Measurements from ENCODE around the gene MATCAP1. TPM values are rescaled to one million over a fixed set of nuclear protein-coding genes. Genes with fewer than 3 reads are reported as not detected.

MATCAP1 gene
- total and polyA plus RNA-seq, 12 donors, result 12.6 to 237 (median 49.8) TPM

DNA sequence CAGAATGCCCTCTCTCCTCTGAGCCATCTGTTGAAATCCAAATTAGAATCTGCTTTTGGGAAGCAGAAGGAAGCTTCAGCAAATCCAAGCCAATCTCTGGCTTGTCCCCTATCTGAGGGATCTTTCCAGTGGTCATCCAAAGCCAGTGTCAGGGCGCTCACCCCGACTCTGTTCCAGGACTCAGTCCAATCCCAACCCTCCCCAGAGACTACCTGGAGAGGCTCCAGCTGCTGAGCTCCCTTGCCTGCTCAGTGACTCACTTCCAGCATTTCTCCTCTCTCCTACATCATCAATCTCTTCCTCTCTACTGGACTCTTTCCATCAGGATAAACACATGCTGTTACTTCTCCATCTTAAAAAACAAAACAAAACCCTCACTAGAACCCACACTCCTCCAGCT lies 2.4 kb downstream of the MATCAP1 start:
- Histone ChIP-seq H3K27ac (peak overlapping the region; percentile 39 to 99 (median 45)), H3K9me3 (replicated peaks in 1 of 3) (no peaks in the 10 kb centered on the region), H3K36me3 (replicated peaks in 1 of 2) (no peaks in the 10 kb centered on the region), H3K27me3 (no peaks in the 10 kb centered on the region), H3K4me1 (replicated peaks in 1 of 2) (peaks cover 40 to 56% of the 10 kb centered on the region in 2 donors), H3K4me3 (no peak overlapping the region)
- intact Hi-C loops (cut with DNase I), result no loop called here
- 0 to 32% (median 20%) methylated on average over 2 of the region's 2 CpGs for WGBS, 4 donors
- peak; percentile 86 to 95 (median 93) for DNase-seq
- TF ChIP-seq POLR2A (IDR thresholded peaks at IDR 0.05), result no peak
- TF ChIP-seq, protein P1, sequence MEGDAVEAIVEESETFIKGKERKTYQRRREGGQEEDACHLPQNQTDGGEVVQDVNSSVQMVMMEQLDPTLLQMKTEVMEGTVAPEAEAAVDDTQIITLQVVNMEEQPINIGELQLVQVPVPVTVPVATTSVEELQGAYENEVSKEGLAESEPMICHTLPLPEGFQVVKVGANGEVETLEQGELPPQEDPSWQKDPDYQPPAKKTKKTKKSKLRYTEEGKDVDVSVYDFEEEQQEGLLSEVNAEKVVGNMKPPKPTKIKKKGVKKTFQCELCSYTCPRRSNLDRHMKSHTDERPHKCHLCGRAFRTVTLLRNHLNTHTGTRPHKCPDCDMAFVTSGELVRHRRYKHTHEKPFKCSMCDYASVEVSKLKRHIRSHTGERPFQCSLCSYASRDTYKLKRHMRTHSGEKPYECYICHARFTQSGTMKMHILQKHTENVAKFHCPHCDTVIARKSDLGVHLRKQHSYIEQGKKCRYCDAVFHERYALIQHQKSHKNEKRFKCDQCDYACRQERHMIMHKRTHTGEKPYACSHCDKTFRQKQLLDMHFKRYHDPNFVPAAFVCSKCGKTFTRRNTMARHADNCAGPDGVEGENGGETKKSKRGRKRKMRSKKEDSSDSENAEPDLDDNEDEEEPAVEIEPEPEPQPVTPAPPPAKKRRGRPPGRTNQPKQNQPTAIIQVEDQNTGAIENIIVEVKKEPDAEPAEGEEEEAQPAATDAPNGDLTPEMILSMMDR (IDR thresholded peaks at IDR 0.05), result no peak

DNA sequence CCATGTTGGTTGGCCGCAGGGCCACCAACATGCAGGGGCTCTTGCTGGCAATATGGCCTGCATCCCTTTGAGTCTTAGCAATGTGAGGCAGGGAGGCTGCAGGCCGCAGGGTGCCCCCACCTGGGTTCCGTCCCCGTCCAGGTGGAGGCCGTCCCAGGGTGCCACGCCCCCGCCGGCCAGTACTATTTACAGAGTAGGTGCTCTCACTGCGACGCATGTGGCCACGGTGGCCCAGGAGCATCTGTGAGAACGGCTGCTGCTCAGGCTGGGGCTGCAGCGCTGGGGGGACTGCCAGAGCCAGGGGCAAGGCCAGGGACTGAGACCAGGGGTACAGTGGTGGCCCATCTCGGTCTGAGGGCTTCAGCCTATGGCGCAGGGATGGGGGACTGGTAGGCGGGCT lies 3.6 kb downstream of the MATCAP1 start:
- intact Hi-C loops (cut with DNase I), result no loop called here
- H3K9me3 ChIP-seq (replicated peaks in 1 of 3), result no peaks in the 10 kb centered on the region
- H3K4me1 ChIP-seq (replicated peaks in 1 of 2), result peaks cover 37 to 54% of the 10 kb centered on the region in 2 donors
- WGBS, 4 donors, result 88 to 100% (median 90%) methylated on average over 1 to 16 of the region's 16 CpGs
- no peaks in the 10 kb centered on the region for H3K27me3 ChIP-seq
- H3K36me3 ChIP-seq (replicated peaks in 1 of 2), result no peaks in the 10 kb centered on the region
- peak overlapping the region in 1 of 5 donors; percentile 84 for H3K27ac ChIP-seq
- H3K4me3 ChIP-seq, result no peak overlapping the region
- DNase-seq, result no peak
- TF ChIP-seq POLR2A (IDR thresholded peaks at IDR 0.05), result no peak
- TF ChIP-seq, protein P1 (IDR thresholded peaks at IDR 0.05), result no peak

DNA sequence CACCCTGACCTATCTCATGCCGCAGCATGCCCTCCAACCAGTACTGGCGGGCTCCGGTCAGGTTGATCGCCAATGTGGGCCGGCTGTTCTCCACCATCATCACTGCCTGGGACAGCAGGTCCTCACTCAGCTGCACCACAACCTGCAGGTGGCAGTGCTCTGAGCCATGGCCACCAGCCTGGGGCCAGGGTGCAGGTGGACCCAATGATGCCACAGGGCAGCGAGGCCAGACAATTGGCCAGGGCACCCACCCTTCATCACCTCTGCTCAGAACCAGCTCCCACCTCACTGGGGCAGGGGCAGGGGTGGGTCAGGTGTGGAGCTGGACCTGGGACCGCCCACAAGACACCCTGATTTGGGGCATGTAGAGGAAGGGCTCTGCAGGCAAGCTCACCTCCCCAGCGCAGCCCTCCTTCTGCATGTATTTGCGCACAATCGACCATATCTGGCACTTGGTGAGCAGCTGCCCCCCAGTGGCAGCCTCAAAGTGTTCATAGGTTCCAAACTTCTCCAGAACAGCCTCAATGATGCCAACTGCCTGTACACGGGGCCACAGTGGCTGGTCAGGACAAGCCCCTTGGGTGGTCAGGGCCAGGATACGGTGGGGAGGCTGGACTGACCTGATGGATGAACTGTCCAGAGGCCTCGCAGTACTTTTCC lies 4.2 kb downstream of the MATCAP1 start:
- H3K27me3 ChIP-seq, result no peaks in the 10 kb centered on the region
- WGBS, 4 donors, result 90 to 100% (median 98%) methylated on average over 5 to 13 of the region's 13 CpGs
- peaks cover 37 to 54% of the 10 kb centered on the region in 2 donors for H3K4me1 ChIP-seq (replicated peaks in 1 of 2)
- no peak for TF ChIP-seq POLR2A (IDR thresholded peaks at IDR 0.05)
- TF ChIP-seq, protein P1 (IDR thresholded peaks at IDR 0.05), result no peak
- H3K4me3 ChIP-seq, result no peak overlapping the region
- no peaks in the 10 kb centered on the region for H3K9me3 ChIP-seq (replicated peaks in 1 of 3)
- no peak for DNase-seq
- no peaks in the 10 kb centered on the region for H3K36me3 ChIP-seq (replicated peaks in 1 of 2)
- H3K27ac ChIP-seq, result no peak overlapping the region
- intact Hi-C loops (cut with DNase I), result no loop called here

DNA sequence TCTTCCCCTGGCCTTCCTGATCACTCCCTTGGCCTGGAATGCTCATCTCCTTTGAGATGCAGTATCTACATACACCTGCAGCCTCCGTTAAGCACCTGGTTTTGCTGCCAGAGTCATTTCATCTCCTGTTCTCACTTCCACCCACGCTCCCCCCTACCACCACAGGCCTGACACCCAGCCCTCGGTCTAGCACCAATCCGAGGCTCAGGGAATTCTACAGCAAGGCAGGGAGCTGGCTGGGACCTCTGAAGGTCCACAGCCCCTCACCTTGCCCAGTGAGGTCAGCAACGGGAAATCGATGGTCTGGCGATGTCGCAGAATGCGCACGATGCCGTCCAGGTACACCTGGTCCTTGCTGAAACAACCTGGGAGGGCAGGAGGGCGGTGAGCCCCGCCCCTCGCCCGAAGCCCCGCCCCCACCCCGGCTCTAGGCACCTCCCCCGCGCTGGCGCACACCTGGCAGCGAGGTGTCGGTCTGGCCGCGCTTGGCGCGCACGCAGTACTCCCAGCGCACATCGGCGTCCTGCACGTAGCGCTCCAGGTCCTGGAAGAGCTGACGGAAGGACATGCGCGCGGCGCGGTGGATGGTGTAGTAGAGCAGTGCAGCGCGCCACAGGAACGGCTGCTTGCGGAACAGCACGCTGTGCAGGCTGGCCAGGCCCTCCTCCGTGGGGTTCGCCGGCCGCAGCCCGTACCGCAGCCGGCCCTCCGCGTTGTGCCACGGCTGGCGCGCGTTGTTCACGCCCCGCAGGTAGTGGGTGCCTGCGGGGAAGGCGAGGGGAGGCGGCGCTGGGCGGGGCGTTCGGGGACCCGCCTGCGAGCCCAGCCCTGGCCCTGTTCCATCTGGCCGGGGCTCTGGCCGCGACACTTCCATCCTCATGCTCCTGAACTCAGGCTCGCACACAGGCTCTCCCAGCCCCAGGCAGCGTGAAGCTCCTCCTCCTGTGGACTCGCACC lies 5.7 kb downstream of the MATCAP1 start:
- Histone ChIP-seq H3K9me3 (replicated peaks in 1 of 3) (no peaks in the 10 kb centered on the region), H3K4me1 (replicated peaks in 1 of 2) (peaks cover 41 to 61% of the 10 kb centered on the region in 2 donors), H3K36me3 (replicated peaks in 1 of 2) (no peaks in the 10 kb centered on the region), H3K4me3 (peak overlapping the region in 2 of 4 donors; percentile 11 to 55), H3K27me3 (no peaks in the 10 kb centered on the region), H3K27ac (peak overlapping the region; percentile 24 to 86 (median 49))
- TF ChIP-seq POLR2A (IDR thresholded peaks at IDR 0.05), result peak; percentile 15 to 53
- TF ChIP-seq, protein P1 (IDR thresholded peaks at IDR 0.05), result peak in 3 of 6 experiments; percentile 17 to 37 (median 37)
- 3 to 52% (median 22%) methylated on average over 4 to 73 of the region's 73 CpGs for WGBS, 4 donors
- DNase-seq, result peak; percentile 73 to 86 (median 78)
- intact Hi-C loops (cut with DNase I), result no loop called here
